ENCODE data around the gene CCNJ. TPM values are rescaled to one million over a fixed set of nuclear protein-coding genes. Genes with fewer than 3 reads are reported as not detected.

The CCNJ gene
- total and polyA plus RNA-seq, 8 donors, result 7.9 to 17.7 (median 16.4) TPM

DNA sequence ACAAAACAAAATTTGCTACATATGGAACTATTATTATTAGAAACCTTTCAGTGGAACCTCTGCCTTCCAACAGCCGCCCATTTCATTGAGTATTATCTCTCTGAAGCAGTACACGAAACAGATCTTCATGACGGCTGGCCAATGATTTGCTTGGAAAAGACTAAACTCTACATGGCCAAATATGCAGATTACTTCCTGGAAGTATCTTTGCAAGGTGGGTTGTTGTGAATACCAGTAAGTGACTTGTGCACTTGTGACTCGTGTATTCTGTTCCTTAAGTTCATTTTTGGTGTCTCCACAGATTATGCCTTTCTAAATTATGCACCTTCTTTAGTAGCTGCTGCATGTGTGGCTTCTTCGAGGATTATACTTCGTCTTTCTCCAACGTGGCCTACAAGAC lies 13.4 kb downstream of the CCNJ start:
- no peak for ATAC-seq
- no peaks in the 10 kb centered on the region for H3K9me3 ChIP-seq
- H3K27ac ChIP-seq, result no peak overlapping the region
- TF ChIP-seq, protein P1, sequence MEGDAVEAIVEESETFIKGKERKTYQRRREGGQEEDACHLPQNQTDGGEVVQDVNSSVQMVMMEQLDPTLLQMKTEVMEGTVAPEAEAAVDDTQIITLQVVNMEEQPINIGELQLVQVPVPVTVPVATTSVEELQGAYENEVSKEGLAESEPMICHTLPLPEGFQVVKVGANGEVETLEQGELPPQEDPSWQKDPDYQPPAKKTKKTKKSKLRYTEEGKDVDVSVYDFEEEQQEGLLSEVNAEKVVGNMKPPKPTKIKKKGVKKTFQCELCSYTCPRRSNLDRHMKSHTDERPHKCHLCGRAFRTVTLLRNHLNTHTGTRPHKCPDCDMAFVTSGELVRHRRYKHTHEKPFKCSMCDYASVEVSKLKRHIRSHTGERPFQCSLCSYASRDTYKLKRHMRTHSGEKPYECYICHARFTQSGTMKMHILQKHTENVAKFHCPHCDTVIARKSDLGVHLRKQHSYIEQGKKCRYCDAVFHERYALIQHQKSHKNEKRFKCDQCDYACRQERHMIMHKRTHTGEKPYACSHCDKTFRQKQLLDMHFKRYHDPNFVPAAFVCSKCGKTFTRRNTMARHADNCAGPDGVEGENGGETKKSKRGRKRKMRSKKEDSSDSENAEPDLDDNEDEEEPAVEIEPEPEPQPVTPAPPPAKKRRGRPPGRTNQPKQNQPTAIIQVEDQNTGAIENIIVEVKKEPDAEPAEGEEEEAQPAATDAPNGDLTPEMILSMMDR (IDR thresholded peaks at IDR 0.05), result no peak
- H3K4me1 ChIP-seq, result no peaks in the 10 kb centered on the region
- no peaks in the 10 kb centered on the region for H3K27me3 ChIP-seq
- intact Hi-C loops (cut with DNase I), result no loop called here
- no peak overlapping the region for H3K4me3 ChIP-seq
- H3K36me3 ChIP-seq, result peaks cover 7 to 51% of the 10 kb centered on the region in 2 donors
- DNase-seq, result no peak

DNA sequence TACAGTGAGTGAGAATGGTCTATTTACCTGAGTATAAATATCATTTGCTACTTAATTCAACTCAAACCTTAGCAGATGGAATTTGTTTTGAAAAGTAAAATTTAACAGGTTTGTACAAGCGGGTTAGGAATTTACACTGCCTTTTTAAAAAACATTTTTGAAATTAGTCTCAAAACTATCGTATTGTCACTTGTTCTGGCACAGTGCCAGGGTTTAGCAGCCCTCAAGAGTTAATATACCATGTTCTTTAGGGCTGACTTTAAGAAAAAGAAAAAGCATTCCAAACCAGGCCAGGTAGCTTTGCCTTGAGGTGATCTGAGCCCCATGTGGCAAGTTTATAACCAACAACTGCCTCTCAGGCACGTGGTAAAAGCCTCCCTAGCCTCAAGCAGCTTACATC lies 17.8 kb downstream of the CCNJ start:
- no peak for ATAC-seq
- peaks cover 7 to 60% of the 10 kb centered on the region in 2 donors for H3K36me3 ChIP-seq
- intact Hi-C loops (cut with DNase I), result no loop called here
- no peak overlapping the region for H3K27ac ChIP-seq
- DNase-seq, result no peak
- H3K9me3 ChIP-seq, result no peaks in the 10 kb centered on the region
- H3K4me1 ChIP-seq, result no peaks in the 10 kb centered on the region
- no peak overlapping the region for H3K4me3 ChIP-seq
- TF ChIP-seq, protein P1 (IDR thresholded peaks at IDR 0.05), result no peak
- H3K27me3 ChIP-seq, result no peaks in the 10 kb centered on the region

DNA sequence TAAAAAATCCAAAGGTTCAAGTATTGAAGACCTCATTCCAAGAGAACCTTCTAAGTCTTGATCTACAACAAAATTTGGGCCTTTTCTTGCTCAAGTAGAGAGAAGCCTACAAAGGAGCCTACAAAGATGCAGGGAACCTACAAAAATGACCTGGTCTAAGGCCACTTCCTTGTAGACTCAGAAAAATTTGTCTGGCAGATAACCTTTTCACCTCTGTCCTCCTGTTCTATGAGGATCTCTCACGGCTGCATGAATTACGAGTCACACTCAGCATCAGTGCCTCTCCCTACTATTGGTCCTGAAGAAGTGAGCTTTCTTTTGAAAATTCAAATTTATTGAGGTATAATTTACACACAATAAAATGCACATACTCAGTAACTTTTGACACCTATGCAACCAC lies 29.3 kb downstream of the CCNJ start:
- Histone ChIP-seq H3K4me3 (no peak overlapping the region), H3K36me3 (no peaks in the 10 kb centered on the region), H3K4me1 (no peaks in the 10 kb centered on the region), H3K9me3 (no peaks in the 10 kb centered on the region), H3K27ac (no peak overlapping the region), H3K27me3 (no peaks in the 10 kb centered on the region)
- no peak for DNase-seq
- intact Hi-C loops (cut with DNase I), result no loop called here
- no peak for ATAC-seq
- TF ChIP-seq, protein P1 (IDR thresholded peaks at IDR 0.05), result no peak

DNA sequence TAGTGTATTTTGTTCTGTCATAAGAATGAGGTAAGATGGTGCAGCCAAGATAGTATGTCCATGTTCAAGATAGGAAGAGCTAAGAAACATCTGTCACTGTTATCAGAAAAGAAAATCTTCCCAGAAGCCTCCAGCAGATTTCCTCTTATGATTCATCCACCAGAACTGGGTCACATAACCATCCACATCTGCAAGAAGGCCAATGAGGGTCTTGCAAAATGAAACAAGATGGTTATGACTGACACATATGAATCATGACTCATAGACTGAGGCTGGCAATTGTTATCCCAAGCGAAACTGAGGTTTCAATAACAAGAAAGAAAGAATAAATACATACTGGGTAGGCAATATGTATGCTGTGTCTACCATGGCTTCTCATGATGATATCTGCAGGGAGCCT lies 30.3 kb downstream of the CCNJ start:
- no peak overlapping the region for H3K4me3 ChIP-seq
- no peaks in the 10 kb centered on the region for H3K4me1 ChIP-seq
- no peaks in the 10 kb centered on the region for H3K27me3 ChIP-seq
- intact Hi-C loops (cut with DNase I), result no loop called here
- no peaks in the 10 kb centered on the region for H3K36me3 ChIP-seq
- ATAC-seq, result no peak
- no peak for DNase-seq
- TF ChIP-seq, protein P1 (IDR thresholded peaks at IDR 0.05), result no peak
- H3K9me3 ChIP-seq, result no peaks in the 10 kb centered on the region
- H3K27ac ChIP-seq, result no peak overlapping the region

DNA sequence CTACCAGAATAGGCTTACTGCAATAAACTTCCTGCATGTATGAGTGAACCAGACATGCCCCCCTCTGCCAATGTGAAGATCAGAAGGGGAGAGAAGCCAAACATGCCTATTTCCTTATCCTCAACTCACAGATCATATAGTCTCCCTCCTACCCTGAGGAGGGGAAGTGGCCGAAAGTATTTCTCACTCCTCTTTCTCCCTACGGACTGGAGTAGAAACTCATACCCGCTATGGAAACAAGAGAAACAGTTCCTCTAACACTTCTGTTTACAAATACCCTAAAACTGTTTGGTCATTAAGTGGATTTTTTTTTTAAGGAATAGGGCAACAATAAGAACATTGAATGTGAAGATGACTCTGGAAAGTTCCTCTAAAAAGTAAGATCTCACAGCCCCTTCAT lies 31.4 kb downstream of the CCNJ start:
- TF ChIP-seq, protein P1 (IDR thresholded peaks at IDR 0.05), result no peak
- Histone ChIP-seq H3K4me3 (no peak overlapping the region), H3K9me3 (no peaks in the 10 kb centered on the region), H3K27me3 (no peaks in the 10 kb centered on the region), H3K36me3 (no peaks in the 10 kb centered on the region), H3K4me1 (no peaks in the 10 kb centered on the region), H3K27ac (no peak overlapping the region)
- intact Hi-C loops (cut with DNase I), result no loop called here
- DNase-seq (no peak), ATAC-seq (no peak)

Data from left lung (tissue), 10 donors.